Inferior parietal cortex (tissue), 1 donor: ENCODE data around the gene MYT1.

ENCODE experiments used
- DNase-seq: peaks from one replicate; pipeline ENCODE4 v3.0.0-alpha.2; 2016; ENCODE audit errors: extremely low spot score

MYT1 gene

DNA sequence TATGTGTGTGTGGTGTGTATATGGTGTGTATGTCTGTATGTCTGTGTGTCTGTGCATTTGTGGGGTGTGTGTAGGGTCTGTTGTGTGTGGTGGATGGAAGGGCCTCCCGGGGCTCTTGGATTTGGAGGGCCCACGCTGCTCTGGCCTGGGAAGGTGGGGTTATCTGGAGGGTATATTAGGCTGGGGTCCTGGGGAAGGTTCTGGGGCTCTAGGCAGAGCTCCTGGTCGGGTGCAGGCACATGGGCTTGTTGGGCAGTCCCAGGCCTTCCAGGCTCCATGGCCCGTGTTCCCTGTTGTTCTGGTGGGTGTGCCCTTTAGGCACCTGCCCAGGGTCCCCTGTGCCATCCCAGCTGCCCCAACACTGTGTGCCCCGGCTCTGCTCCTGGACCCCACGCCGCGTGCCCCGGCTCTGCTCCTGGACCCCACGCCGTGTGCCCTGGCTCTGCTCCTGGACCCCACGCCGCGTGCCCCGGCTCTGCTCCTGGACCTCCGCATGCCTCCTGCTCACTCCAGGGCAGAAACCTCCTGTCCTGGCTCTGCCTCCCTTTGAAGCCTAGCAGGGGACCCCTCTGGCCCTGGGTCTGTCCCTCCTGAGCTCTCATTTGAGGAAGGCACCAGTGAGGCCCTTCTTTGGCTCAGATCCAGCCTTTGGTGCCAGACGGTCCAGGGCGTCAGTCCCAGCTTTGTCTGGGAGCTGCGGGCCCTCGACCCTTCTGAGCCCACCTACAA is 10.2 kb upstream of the MYT1 start:
- no peak for DNase-seq

DNA sequence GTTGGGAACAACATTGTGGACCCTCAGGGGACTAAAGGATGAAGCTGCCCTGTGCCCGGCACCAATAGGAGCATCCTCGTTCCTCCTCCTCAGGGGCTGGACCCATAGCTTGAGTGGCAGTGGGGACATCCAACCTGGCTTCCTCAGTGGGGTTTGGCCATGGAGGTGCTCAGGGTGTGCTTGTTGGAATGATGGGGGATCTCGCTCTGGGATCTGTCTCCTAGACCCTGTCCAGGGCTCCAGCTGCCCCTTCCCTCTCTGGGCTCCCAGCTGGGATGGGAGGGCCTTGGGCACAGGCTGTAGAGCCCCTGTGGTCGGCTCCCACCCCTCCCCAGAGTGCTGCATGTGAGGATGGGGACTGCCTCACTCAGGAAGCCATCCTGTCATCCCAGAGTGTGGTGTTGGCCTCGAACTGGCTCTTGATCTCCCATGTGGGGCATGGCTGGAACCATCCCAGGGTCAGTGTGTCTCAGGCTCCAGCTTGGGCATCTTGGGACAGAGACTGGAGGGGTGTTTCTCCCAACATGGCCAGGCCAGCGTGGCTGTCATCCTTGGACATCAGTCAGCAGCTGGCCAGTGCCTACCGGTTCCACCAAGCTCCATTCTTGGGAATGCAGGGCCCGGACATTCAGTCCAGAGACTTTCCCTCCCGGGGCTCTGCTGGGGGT is 9.5 kb upstream of the MYT1 start:
- DNase-seq: no peak

DNA sequence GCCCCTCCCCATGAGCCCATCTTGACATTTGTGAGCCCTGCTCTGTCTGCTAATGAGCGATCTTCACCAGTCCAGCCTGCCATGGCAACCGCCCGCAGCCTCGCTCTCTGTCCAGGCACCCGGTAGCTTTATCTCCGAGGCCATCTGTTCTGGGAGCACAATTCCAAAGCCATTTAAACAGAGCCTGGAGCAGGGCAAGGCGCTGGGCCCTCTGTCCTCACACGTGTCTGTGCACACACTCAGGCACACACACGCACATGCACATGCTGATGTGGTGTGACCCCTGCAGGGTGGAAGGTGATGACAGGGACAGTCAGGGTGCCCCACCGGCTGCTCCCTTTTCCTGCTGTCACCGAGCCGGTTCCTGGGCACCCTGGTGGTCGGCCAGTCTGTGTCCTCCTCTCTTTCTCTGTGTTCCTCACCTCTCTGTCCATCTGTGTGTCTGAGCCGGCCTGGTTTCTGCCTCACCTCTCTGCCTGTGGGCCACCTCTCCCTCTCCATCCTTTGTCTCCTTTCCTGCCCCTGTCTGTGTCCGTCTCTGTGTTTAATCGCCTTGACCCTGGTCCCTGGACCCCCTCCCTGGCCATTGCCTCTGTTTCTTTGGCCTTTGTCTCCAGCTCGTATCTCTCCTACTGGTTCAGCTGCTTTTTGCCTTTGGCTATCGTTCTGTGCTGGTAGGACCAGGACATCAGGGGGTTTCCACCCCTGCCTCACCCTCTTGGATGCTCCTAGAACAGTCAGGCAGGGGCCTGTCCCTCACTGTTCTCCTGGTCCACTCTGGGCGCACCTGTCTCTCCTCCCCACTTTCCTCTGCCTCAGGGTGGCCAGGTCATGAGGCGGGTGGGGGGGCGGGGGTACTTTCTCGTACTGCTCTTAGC is 8.8 kb upstream of the MYT1 start:
- DNase-seq: no peak

DNA sequence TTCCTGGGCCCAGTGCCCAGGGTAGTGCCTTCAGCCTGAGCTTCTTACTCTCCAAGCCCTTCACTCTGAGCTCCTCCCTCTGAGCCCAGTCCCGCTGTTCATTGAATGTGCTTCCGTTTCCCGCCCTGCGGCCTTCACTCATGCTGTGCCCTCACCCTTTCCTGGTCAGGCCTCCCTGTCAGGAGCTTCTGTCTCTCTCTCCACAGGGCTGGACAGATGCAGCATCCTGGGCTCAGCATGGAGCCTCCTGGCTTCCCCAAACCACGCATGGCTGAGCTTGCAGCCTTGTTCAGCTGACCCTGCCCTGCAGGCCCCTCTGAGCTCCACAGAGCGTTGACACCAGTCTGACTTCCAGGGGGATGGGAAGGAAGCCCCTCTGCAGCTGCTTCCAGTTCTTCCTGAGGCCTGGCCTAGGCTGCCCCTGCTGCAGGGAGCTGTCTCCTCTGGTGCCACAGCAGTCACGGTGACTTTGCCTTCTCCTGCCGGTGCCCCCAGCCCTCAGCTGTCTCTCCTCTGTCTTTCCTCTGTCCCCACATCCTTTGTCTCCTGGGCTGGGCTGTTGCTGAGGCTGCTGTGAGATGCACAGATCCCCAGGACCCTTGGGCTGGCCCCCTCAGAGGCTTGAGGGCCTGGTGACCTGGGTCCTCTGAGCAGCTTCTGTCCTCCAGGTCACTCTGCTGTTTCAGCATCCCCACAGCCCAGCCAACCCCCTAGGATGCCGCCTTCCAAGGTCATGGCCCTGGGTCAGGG is 7.9 kb upstream of the MYT1 start:
- no peak for DNase-seq

DNA sequence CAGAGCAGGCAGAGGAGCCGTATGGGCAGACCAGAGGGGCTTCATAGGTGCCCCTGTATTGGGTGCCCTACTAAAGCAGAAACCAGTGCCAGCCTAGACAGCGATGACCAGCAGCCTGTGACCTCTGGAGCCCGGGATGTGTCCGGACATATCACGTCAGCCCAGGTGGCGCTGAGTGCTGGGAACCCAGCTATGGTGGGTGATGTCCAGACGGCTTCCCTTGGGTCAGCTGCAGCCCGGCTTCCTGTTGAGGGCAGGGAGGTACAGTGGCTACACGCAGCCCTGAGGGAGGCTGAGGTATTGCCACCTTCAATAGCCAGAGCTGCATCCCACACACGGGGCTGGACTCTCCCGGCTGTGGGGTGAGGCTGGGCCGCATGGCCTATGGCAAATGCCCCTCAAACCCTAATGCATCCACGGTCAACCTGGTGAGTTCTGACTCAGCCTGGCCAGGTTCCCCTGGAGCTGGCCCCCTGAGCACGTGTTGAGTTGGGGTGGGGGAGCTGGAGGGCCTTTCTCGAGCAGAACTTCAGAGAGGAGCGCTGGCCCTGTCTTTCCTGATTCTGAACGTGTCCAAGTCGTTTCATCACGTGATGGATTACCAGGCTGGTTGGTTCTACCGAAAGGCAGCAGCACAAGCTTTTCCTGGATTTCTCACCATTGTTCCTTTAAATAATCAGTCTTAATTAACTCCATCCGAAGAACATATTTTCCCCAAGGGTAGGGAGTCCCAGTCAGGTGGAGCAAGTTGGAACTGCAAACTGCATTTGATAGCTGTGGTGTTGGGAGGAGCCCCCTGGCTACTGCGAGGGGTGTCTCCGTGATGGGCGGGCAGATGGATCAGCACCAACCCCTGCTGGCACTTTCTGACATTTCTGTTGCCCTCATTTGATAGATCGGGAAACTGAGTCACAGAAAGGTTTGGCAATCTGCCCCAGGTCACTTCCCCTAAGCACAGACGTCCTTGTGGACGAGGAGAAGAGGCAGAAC is 7.1 kb upstream of the MYT1 start:
- DNase-seq: no peak

DNA sequence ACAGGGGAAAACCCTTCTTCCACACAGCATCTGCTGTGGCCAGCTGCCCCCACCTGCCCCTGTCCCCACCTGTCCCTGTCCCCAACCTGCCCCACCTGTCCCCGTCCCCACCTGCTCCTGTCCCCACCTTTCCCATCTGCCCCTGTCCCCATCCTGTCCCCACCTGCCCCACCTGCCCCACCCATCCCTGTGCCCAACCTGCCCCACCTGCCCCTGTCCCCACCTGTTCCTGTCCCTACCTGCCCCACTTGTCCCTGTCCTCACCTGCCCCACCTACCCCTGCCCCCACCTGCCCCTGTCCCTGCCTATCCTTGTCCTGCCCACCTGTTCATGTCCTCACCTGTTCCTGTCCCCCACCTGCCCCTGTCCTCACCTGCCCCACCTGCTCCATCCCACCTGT is 6.4 kb upstream of the MYT1 start:
- no peak for DNase-seq

DNA sequence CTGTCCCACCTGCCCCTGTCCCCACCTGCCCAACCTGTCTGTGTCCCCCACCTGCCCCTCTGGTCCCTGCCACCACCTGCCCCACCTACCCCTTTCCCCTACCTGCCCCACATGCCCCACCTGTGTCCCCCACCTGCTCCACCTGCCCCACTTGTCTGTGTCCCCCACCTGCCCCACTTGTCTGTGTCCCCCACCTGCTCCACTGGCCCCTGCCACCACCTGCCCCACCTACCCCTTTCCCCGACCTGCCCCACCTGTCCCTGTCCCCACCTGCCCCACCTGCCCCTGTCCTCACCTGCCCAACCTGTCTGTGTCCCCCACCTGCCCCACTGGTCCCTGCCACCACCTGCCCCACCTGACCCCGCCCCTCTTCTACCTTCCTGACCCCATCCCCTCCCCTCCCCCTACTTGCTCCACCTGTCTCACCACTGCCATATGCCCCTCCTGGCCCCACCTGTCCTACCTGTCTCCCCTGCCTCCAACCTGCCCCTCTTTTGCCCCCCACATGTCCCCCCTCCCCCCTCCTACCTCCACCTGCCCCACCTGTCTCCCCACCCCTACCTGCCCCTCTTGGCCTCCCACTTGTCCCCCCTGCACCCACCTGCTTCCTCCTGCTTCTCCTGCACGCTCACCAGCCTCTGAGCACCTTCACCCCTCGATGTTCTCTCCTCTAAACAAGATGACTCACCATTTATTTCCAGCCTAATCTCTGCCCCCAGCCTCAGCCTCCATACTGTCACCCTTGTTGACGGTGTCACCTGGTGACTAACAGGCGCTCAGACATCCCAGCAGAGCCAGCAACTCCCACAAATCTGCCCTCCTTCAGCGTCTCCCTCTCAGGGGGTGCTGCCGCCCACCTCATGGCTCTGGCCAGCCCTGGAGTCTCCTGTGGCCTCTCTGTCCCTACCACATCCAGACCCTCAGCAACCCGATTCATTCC is 5.6 kb upstream of the MYT1 start:
- DNase-seq: no peak

DNA sequence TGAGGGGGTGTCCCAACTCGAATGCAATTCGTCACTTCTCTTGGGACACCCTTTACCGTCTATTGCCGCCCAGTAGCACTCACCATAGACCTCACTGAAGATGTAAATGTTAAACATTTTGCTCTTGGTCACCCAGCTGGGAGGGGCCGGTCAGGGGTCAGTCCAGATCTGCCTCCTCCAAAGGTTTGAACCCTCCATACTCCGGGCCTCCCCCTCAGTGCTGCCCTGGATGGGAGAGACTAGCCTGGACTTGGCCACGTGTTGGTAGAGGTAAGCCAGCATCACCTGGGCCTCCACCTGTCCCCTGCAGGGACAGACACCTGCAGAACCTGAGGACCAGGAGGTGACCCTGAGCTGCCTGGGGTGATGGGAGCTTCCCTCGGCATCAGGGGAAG is 5.0 kb upstream of the MYT1 start:
- DNase-seq: no peak

DNA sequence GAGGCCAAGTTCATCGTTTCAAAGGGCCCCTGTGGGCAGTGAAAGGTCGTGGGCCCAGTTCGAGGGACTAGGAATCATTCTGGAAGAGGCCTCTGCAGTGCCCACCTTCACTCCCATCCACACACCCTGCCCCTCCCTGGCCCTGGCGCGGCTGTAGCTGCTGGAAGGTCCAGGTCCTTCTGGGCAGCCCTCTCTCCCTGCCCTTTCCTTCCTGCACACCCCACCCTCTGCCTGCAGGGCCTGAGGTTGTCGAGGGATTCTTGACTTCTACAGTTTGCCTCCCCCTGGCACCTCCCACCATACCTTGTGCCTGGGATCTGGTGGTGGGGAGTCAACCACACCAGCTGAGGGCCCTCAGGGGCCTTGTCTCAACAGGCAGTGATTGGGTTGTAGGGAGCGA is 4.5 kb upstream of the MYT1 start:
- DNase-seq: no peak

DNA sequence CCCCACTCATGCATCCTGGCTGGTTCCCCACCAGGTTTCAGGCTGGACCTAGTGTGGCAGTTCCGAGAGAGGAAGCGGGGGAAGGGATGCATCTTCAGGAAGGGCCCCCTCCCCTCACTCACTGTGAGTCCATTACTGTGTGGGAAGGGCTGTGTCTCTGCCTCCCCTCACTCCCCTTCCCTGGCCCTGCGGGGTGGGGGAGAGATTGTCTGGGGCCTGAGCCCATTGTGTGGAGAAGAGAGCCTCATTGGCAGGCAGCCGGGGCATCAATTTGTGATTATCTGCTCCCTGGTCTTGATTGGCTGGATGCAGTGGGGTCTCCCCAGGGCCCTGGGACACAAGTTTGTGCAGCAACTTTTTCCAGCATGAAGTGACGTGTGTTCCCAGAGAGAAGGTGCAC is 4.1 kb upstream of the MYT1 start:
- no peak for DNase-seq

DNA sequence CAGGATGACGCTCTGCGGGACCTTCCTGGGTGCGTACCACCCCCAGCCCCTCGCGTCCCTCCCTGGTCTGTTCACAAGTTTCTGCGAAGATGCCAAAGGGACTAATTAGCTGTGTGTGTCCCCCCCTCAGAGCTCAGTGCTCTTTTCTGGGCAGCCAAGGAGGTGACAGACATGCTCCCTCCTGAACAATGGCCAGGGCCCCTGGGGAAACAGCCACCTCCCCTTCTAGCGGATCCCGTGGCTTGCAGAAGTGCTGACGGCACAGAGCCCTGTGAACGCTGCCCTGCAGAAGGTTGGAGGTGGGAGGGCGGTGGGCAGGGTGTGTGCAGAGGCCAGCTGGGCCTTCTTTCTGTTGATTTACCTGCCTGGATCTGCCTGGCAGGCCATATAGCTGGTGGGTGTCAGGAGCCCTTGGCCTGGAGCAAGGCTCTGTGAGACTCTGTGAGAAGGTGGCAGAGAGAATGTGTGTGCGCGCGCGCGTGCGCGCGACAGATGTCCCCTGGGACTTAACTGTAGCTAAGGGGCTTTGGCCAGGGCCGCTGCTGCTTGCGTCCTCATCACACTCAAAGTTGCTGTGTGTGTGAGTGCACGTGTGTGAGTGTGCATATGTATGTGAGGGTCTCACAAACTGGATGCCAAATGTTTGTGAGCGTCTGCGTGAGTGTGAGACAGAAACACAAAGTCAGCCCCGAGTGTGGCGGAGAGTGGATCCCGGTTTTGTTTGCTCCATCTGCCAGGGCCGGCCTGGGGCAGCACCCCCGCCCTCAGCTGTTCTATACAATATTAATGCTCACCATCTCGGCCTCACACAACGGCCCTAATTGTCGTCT is 3.5 kb upstream of the MYT1 start:
- DNase-seq: no peak

DNA sequence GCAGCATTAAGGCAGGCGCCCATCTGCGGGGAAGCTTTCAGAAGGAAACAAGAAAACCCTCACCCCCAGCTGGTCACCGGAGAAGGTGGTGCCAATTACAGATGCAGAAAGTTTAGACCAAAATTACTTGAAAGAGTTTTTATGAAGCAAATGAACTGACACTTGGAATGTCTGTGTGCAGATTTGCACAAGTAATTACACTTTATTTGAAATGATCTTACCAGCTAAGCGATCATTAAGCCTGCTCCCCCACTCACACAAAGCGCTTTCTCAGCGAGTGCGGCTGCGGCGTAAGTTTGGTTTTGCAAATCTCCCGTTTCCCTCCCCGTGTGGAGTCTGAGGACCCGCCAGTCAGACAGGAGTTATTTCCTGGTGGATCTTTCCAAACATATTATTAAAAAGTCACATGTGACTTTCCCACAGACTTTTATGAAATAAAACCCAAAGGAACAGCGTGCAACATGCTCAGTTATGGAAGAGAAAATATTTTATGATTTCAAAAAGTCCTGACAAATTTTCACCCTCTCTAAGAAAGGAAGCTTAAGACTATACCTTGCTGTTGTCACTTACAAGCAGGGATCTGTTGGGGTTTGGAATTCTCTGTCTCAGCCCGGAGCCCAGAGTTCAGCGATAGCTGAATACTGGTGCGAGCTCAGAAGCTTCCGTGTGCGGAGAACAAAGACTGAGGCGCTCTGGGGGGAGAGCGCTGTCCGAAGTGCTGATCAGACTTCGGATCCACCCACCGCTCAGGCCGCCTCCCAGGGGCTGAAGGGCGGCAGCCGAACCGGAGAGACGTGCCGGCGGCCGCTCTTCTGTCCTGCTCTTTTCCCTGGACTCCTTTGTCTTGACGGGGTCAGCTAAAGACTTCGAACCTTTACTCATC is 2.7 kb upstream of the MYT1 start:
- peak; percentile 12 for DNase-seq

DNA sequence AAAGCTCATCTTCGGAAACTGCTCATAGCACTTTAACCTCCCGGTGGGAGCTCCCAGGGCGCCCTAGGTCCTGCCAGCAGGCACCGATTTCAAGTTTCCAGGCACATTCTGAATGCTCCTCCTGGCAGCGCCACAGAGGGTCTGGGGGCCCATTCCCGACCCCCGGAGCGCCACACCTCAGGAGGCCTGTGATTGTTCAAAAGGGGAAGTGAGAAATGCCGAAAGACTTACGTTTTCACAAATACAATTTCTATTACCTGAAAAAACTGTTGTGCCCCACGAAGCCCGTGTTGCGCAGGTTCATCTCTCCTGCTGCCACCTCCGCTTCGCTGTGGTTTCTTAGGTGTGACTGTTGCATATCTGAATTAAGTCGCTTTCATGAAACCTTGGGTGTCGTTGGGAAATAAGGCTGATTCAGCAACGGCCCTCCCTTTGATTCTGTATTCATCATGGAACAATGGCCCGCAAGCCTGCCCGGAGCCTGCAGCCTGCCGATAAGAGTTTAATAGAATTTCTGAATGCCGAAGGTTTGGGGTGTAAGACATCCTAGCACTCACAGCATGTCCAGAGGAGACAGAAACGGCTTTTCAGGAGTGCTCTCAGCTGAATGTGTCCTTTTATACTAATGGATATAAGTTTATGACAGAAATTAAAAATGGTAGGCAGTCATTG is 1.9 kb upstream of the MYT1 start:
- no peak for DNase-seq

DNA sequence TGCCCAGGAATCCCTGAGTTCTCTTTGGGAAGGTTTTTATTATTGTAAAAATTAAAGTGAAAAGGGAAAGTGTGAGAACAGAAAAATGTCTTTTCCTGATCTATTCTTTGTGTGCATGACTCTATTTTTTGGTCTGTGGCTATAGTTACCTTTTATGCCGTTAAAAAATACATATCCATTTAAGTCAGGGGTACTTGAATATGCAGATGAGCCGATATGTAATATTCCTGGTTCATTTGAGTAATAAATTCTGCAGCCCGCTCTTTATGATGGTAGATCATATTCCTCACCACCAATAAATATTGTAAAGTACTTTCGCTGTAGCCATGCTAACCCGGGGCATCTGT is 503 bp upstream of the MYT1 start:
- DNase-seq: no peak

DNA sequence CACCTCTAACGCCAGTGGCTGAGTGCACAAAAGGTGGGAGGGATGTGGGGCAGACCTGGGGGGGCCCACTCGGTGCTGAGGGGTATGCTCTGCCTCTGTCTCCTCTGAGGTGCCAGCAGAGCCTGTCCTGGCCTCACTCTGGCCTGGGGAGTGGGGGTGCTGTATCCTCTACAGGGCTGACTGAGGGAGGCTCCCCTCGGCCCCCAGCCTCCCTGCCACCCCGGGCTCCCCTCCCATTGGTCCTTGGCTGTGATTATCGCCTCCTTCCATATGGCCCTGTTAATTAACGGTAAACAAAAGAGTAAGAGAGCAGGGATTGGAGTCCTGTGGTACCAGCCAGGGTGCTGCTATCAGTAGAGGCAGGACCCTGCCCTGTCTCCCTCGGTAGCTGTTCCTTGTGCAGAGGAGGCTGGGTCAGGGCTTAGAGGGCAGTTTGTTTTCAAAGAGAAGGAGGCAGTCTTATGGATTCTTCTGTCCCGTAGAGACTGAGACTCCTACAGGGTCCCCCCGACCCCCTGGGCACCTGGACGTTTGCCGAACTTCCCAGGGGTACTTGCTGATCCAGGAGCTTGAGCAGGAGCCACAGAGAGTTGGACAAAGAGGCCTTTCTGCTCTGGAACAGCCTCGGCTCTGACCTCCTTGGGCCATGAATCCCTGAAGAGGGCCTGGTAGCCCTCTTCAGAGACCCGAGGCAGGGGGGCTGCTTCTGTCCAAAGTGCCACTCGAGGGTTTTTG is 1.8 kb downstream of the MYT1 start:
- no peak for DNase-seq
